Muscle of back (tissue), 11 donors: ENCODE data around the gene PDK2. TPM values are rescaled to one million over a fixed set of nuclear protein-coding genes. Genes with fewer than 3 reads are reported as not detected.

Experiments used
- DNase-seq, 3 donors: peaks; one replicate each; pipeline versions ENCODE4 v3.0.0 to v3.0.0-alpha.2; 2013
- polyA plus RNA-seq, 10 donors: library from polyadenylated mRNA; unstranded; fragments of 120-200 nt; gene quantifications; one replicate each; pipeline ENCODE4 v1.2.1, GENCODE V29; 2013; ENCODE audit not compliant: insufficient read length in 10 of 10

Gene PDK2
- polyA plus RNA-seq, 10 donors = 39.8 to 69.0 (median 50.6) TPM

DNA sequence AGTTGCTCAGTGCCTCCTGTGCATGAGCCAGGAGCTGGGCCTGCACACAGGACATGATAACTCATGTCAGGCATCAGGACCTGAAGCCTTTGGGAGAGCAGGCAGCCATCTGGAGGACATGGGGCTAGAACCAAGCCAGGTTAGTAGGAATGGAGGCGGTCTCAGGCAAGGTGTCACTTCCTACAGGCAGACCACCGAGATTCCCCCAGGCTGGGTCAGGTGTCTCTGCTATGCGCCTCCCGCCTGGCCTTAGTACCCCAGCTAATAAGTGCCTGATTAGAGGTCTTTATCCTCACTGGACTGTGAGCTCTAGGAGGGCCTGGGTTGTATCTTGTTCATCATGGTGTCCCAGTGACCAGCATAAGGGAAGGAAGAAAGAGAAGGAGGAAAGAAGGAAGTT lies 19.2 kb downstream of the PDK2 start:
- no peak for DNase-seq

GRCh38 chr17:50114849-50115357 lies 19.8 kb downstream of the PDK2 start:
- peak in 2 of 3 donors; percentile 50 to 75 for DNase-seq

DNA sequence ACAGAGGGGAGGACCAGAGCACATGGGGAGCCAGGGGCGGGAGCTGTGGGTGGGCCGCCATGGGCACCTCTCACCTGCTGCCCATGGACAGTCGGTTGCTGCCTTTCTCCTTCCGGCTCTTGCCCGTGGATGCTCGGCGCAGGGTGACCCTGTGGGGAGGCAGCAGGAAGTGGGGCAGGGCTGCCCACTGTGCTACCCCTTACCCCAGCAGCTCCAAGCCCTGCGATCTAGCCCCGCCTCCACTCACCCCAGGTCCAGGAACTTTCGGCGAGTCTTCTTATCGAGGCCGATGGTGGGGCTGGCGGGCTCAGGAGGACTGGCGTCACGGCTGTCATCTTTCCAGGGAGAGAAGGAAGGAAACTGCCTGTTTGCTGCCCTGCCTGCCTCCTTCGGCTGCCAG lies 20.6 kb downstream of the PDK2 start:
- no peak for DNase-seq

DNA sequence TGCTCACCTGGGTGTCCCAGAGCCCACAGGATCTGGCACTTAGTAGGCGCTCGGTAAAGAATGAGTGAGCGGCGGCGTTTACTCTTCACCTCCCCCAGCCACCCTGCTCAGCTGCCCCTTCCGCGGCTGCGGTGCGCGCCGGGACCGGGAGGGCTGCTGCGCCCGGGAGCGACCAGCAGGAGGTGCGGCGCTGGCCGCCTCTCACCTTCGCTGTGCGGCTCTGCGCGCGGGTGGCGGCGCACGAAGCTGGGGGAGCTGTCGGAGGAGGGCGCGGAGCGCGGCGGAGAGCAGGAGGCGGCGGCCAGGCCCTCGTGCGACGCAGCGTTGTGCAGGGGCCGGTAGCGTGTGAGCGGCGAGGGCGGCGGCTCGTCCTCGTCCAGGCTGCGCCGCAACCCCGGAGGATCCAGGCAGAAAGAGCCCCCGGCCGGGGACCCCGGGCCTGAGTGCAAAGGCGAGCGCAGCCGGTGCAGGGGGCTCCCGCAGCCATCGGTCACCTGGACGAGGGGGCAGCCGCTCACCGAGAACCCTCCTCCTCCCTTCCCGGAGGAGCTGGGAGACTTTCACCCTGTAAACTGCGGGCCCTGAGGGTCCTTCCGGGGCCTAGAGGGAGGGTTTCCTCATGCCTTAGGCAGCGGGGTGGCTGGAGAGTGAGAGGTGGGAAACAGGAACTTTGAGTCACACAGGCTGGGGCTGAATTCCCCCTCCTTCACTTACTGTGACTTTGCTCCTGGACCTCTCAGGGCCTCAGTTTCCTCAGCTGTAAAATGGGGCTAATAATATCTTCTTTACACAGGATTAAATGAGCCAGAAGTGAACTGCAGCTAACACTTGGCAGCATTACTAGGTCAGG lies 22.3 kb downstream of the PDK2 start:
- DNase-seq = peak in 2 of 3 donors; percentile 74 to 86

DNA sequence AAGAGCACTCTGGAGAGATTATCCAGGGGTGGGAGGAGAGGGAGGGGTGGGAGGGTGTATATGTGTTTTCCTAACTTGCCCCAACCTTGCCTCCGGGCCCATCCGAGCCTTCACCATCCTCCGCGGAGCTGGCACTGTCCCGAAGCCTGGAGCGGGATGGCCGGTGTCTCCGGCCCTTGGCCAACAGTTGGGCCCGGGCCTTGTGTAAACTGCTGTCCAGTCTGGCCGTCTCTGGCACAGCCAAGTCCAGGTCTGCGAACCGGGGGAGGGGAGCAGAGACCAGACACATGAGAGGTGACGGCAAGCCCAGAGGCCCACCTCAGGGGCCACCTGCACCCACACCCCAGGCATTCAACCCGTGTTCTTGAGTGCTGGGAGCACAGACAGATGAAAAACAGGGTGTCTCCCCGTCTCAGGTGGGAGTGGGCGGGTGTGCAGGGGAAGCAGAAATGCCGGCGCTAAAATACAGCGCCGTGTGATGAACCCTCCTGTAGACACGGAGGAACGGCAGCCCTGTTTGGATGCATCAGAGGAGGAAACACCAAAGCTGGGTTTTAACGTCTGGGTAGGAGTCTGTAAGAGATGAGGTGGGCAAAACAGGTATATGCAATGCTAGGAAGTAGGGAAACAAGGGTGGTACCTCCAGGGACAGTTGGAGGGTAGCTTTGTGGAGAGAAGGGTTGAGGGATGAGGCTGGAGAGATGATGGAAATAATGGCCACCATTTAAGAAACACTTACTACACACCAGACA lies 23.1 kb downstream of the PDK2 start:
- no peak for DNase-seq

GRCh38 chr17:50118828-50119218 lies 23.7 kb downstream of the PDK2 start:
- DNase-seq = no peak

GRCh38 chr17:50120475-50121253 lies 25.5 kb downstream of the PDK2 start:
- DNase-seq = no peak

GRCh38 chr17:50122945-50123344 lies 27.8 kb downstream of the PDK2 start:
- DNase-seq = no peak

GRCh38 chr17:50123649-50124349 lies 28.6 kb downstream of the PDK2 start:
- DNase-seq = peak in 1 of 3 donors; percentile 71

GRCh38 chr17:50125420-50125997 lies 30.4 kb downstream of the PDK2 start:
- no peak for DNase-seq

GRCh38 chr17:50127697-50128361 lies 32.7 kb downstream of the PDK2 start:
- DNase-seq = no peak

DNA sequence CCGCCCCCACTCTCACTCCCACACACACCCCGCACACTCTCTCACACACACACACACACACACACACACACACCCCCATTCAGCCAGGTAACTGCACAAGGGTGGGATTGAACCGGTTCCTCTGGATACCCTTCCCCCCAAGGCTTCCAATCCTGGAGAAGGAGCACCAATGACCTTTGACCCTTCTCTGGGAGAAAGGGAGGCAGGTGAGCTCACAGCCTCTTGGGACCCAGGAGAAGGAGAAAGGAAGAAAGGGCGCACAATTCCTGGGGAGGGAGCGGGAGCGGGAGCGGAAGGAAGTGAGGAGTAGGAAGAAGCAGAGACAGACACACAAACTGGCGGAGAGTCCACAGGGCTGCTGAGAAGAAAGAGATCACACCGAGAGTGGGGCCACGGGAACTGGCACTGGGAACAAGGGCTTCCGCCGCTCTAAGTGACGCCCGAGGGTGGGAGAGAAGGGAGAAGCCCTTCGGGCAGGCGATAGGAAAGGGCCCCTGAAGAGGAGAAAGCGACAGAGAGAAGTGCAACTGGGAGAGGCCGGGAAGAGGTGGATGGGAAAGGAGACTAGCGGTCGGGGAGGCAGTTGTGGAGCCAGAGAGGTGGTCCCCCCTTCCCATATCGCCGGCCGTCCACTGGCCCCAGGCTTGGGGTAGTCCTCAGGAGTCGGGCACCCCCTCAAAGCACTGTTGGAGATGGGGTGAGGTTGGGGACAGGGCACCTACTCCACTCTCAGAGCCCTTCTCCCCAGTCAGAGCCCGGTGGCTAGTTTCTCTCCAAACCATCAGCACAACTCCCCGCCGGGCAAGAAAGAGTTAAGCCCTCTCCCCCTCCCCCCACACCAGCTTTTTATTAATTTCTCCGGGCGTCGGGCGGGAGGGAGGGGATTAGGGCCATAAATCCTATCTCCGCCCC lies 33.5 kb downstream of the PDK2 start:
- peak in 1 of 3 donors; percentile 77 for DNase-seq

GRCh38 chr17:50129353-50129727 lies 34.2 kb downstream of the PDK2 start:
- DNase-seq = no peak

GRCh38 chr17:50129728-50130558 lies 34.8 kb downstream of the PDK2 start, which contains the start of gene SAMD14:
TSS of gene SAMD14 (minus strand) at chr17:50130160. CDS start at chr17:50124959, 5,201 bp downstream.
- DNase-seq = peak in 1 of 3 donors; percentile 63

- no peak for DNase-seq
Measured at GRCh38 chr17:50130559-50131305, 35.6 kb downstream of the PDK2 start.

DNA sequence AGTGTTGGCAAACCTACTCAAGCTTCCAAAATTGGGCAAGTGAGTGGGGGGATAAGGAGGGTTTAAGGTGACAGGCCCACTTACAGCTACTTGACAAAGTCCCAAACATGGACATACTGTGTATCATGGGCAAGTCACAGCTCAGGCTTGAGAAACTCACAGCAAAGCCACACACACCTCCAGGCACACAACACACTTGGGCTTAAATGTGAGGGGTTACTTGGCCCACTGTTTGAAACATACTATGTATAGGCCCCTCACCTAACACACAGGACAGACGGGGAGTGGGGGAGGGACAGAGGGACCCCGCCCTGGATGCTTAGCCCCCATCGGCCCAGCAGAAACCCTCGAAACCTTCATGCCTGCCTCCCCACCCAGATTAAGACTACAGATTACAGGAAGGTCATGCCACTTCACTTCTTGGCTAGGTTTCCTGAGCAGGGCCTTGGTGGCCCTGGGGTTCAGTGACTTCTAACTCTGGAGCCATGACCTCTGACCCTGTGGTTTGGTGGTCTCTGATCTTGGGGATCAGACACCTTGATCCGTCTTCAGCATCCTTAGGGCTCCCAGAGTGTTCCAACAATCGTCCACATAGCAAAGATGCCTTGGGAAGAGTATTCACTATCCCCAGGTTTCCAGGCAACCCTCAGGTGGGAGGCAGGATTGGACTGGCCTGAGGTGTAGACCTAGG lies 37.1 kb downstream of the PDK2 start:
- no peak for DNase-seq
